Liver (tissue), 3 donors: Measurements from ENCODE around the gene ZMYM1.
"Not testable (repeated sequence)": the region's sequence is repeated elsewhere in the genome, so short reads cannot be mapped to it uniquely, and the experiment has no call there.

Source experiments
- FOXA1 ChIP-seq: IDR thresholded peaks from 2 replicates; pipeline ENCODE4 v1.6.1; 2016; ENCODE audit warnings: antibody characterized with exemption
- GABPA ChIP-seq, 2 donors: IDR thresholded peaks in 1 of 2; conservative IDR thresholded peaks in 1 of 2; 2 replicates each; pipeline ENCODE4 v1.6.1; 2016; ENCODE audit warnings: antibody characterized with exemption in 2 of 2, mild to moderate bottlenecking in 1 of 2, moderate library complexity in 1 of 2
- HNF4A ChIP-seq, 2 donors: conservative IDR thresholded peaks; 2 replicates each; pipeline ENCODE4 v1.6.1; 2016; ENCODE audit warnings: antibody characterized with exemption in 2 of 2, mild to moderate bottlenecking in 2 of 2
- HNF4G ChIP-seq: IDR thresholded peaks from 2 replicates; pipeline ENCODE4 v1.6.1; 2016; ENCODE audit warnings: antibody characterized with exemption
- JUND ChIP-seq, 2 donors: IDR thresholded peaks; 2 replicates each; pipeline ENCODE4 v1.6.1; 2016; ENCODE audit warnings: antibody characterized with exemption in 2 of 2
- MAX ChIP-seq: IDR thresholded peaks from 2 replicates; pipeline ENCODE4 v1.6.1; 2016; ENCODE audit warnings: antibody characterized with exemption
- RAD21 ChIP-seq, 2 donors: IDR thresholded peaks; 2 replicates each; pipeline ENCODE4 v1.6.1; 2016; ENCODE audit warnings: antibody characterized with exemption in 2 of 2, mild to moderate bottlenecking in 2 of 2
- REST ChIP-seq: IDR thresholded peaks from 2 replicates; pipeline ENCODE4 v1.6.1; 2016; ENCODE audit warnings: antibody characterized with exemption, mild to moderate bottlenecking
- SP1 ChIP-seq: IDR thresholded peaks from 2 replicates; pipeline ENCODE4 v1.6.1; 2018; ENCODE audit warnings: antibody characterized with exemption, mild to moderate bottlenecking
- TAF1 ChIP-seq: conservative IDR thresholded peaks from 2 replicates; pipeline ENCODE4 v1.6.1; 2016; ENCODE audit warnings: antibody characterized with exemption, mild to moderate bottlenecking
- YY1 ChIP-seq: IDR thresholded peaks from 2 replicates; pipeline ENCODE4 v1.6.1; 2016; ENCODE audit warnings: antibody characterized with exemption, mild to moderate bottlenecking
- TF ChIP-seq, protein P1 (sequence below): fragments of 150-350 bp; IDR thresholded peaks from 2 replicates; pipeline ENCODE4 v1.5.1; 2017; ENCODE audit warnings: improper control_type of control experiment, low read depth, low read length; ENCODE audit not compliant: missing input control
- TF ChIP-seq, protein P2 (sequence below): IDR thresholded peaks from 2 replicates; pipeline ENCODE4 v1.6.1; 2016; ENCODE audit warnings: antibody characterized with exemption
- donor health status: healthy.
- donor health status: healthy.

- TF ChIP-seq, protein P1, sequence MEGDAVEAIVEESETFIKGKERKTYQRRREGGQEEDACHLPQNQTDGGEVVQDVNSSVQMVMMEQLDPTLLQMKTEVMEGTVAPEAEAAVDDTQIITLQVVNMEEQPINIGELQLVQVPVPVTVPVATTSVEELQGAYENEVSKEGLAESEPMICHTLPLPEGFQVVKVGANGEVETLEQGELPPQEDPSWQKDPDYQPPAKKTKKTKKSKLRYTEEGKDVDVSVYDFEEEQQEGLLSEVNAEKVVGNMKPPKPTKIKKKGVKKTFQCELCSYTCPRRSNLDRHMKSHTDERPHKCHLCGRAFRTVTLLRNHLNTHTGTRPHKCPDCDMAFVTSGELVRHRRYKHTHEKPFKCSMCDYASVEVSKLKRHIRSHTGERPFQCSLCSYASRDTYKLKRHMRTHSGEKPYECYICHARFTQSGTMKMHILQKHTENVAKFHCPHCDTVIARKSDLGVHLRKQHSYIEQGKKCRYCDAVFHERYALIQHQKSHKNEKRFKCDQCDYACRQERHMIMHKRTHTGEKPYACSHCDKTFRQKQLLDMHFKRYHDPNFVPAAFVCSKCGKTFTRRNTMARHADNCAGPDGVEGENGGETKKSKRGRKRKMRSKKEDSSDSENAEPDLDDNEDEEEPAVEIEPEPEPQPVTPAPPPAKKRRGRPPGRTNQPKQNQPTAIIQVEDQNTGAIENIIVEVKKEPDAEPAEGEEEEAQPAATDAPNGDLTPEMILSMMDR = not testable (repeated sequence)
- TF ChIP-seq GABPA (IDR thresholded peaks at IDR 0.05 in 1 of 2, conservative IDR thresholded peaks at IDR 0.05 in 1 of 2); REST; YY1; MAX; RAD21 (IDR thresholded peaks at IDR 0.05); JUND (IDR thresholded peaks at IDR 0.05); HNF4G; TAF1; SP1; HNF4A (conservative IDR thresholded peaks at IDR 0.05); FOXA1: not testable (repeated sequence)
- TF ChIP-seq, protein P2, sequence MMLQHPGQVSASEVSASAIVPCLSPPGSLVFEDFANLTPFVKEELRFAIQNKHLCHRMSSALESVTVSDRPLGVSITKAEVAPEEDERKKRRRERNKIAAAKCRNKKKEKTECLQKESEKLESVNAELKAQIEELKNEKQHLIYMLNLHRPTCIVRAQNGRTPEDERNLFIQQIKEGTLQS = not testable (repeated sequence)
These were observed 63.5 kb downstream of the ZMYM1 start for GRCh38 chr1:35142728-35143127.
